ENCODE data around the gene TNFRSF11A.

The TNFRSF11A gene

DNA sequence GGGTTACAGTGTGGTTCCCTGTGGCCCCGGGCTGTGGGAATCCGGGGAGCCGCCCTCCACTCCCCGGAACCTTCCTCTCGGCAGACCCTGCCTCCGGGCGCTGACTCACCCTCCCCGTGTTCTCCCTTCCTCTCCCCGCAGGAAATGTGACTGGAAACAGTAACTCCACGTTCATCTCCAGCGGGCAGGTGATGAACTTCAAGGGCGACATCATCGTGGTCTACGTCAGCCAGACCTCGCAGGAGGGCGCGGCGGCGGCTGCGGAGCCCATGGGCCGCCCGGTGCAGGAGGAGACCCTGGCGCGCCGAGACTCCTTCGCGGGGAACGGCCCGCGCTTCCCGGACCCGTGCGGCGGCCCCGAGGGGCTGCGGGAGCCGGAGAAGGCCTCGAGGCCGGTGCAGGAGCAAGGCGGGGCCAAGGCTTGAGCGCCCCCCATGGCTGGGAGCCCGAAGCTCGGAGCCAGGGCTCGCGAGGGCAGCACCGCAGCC, 59.5 kb downstream of the TNFRSF11A start:
- peak; percentile 30 for DNase-seq (ENCODE audit: low read depth)

DNA sequence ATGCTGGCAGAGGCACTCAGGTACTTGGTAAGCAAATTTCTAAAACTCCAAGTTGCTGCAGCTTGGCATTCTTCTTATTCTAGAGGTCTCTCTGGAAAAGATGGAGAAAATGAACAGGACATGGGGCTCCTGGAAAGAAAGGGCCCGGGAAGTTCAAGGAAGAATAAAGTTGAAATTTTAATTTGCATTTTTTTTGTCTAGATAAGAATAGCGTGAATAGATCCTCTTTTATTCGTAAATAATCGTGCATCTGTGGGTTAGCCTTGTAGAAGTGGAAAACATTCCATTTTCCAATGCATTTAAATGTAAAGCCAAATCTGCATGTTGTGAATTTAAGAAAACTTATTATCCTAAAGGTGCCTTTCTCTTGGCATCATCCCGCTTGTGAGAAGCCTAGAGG, 61.0 kb downstream of the TNFRSF11A start:
- no peak for DNase-seq (ENCODE audit: low read depth)

DNA sequence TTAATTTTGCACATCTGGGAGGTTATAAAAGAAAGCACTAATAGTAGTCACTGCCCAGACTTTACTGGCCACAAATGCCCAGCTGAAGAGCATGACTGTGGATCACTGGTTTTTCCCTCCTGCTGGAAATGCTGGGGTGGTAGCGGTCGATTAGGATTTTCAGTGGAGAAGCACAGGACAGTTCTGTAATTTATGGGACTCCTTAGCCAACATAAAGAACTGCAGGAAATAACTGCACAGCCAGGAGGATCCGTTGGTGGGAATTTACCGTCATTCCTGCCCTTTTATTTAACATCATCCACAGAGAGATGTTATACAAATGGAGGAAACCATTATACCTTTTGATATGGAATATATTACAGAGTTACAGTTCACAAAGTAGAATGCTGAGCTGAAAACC, 61.5 kb downstream of the TNFRSF11A start:
- no peak for DNase-seq (ENCODE audit: low read depth)

DNA sequence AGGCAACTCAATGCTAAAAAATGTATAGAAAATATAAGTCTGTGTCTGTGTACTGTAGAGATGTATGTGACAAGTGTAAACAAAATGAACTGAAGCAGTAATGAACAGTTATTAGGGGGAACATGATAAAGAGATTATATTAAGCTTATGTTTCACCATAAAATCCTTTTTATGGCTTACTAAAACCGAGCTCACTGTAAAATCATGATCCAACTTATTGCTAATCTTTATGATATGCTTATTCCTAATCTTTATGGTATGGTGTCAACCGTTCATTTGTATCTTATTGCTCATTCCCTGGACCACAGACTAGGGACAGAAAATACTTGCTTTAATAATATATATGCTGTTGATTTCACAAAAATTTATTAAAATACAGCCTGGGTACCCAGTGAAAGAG, 62.1 kb downstream of the TNFRSF11A start:
- no peak for DNase-seq (ENCODE audit: low read depth)

DNA sequence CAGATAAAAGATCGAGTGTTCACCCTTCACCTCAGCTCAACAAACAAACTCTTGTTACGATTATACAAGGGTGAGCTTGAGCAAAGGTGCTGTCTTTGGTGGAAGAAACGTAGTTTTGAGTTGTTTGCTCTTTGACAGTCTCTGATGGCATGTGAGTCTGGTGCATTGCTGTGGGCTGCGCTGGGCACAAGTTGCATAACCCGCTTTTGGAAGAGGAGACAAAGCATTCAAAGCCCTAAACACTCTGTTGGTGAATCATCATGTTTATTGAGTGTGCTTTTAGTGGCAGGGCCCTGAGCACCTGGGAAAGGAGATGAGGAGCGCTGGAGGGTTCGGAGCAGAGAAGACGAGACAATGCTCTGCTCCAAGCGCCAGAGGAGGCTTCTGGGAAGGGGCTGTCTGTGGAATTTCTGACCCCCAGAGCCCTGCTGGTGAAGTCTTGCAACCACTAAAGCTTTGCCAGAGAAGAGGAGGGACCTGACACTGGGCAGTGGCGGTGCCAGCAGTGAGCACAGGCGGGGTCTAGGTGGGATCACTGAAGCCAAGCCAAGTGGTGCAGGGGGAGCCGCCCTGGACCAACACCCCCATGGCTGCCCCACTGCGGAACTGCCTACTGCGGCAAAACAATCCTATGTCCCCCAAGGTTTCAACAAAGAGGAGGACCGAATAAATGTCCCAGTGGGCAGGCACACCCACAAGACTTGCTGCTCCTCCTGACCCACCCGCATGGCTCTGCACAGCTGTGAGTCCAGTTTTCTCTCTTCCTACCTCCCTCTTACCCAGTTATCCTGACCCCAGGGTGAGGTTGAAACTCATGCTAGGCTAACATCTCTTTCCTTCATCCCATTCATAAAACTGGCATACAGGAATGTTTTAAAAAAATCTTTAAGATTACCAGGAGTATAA, 64.0 kb downstream of the TNFRSF11A start:
- DNase-seq (ENCODE audit: low read depth): no peak

DNA sequence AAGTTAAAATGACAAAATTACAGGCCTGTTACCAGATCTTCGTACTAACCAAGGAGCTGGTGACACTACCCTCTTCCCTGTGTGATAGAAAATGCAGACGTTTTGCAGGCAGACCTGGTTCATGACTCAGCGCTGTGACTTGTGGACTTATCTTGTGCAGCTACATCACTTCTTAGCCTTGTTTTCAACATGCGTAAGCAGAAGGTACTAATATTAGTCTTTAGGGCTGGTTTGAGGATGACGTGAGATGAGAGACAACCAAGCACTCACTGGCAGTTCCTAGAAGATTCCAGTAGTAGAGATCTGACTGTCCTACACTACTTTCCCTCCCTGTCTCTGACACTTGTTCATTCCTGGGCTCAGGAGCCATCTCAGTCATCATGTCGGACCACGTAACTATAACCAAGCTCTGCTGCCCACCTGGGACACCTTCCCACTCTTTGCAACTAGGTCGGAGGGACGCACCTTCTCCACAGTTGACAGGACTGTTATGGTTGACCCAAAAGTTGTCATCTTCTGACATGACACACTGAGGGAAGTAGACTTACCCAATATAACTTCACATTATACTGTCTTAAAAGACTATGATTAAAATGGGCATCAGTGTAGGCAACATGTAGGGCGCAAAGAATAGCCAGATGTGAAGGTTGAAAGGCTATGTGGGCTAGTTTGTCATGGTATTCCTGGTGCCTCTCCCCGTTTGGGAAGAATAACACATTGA, 64.8 kb downstream of the TNFRSF11A start:
- no peak for DNase-seq (ENCODE audit: low read depth)

DNA sequence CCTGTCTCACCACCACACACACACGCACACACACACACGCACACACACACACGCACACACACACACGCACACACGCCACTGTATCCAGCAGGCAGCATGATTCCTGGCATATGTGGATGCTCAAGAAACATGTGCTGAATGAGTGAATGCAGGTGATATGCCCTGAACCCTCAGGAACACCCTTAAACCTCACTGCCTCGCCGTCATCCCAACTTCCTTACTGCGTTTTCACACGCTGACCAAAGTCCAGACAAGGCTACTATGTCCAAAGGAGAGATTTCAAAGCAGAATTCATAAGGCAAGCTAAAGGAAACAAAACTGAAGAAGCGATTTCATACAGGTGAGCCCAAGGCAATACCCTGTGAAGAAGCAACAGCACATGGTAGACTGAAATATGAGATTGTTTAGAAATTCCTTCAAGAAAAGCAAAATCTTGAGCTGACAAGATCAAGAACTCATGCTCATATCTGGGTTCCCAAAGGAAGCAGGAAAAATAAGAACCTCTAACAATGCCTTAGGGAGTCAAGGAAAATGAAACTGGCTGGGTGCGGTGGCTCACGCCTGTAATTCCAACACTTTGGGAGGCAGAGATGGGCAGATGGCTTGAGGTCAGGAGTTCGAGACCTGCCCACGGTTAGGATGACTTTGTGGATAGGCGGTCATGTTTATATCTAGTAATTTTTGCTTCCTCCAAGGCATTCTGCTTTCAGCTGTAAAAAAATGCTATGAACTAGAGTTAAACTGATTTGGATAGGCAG, 69.1 kb downstream of the TNFRSF11A start:
- DNase-seq (ENCODE audit: low read depth): no peak

DNA sequence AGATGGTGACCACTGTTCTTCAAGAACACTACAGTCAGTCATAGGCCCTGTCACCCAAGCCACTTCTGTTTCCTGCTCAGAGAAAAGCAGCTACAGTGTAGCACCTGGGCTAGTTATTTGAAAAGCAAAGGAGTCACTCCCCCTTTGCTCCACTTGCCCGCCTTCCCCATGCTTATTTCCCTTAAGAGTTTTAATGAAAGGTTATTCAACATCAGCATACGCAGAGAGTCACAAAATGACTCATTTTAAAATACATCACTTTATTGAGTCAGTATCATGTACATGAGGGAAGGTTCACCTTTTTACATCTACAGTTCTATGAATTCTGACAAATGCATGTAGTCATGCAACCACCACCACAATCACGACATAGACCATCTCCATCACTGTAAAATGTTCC, 71.3 kb downstream of the TNFRSF11A start:
- peak; percentile 17 for DNase-seq (ENCODE audit: low read depth)

DNA sequence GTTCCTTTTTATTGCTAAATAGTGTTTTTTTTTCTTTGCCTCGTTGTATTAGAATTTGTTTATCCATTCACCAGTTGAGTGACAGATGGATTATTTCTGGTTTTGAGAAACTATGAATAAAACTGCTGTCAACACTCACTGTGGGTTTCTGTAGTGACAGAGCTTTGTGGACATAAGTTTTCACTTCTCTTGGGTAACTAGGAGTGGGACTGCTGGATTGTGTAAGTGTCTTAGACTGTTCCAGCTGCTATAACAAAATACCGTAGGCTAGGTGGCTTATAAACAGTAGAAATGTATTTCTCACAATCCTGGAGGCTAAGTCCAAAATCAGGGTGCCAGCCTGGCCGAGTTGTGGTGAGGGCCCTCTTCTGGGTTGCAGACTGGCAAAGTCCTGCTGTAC, 71.9 kb downstream of the TNFRSF11A start:
- DNase-seq (ENCODE audit: low read depth): no peak

DNA sequence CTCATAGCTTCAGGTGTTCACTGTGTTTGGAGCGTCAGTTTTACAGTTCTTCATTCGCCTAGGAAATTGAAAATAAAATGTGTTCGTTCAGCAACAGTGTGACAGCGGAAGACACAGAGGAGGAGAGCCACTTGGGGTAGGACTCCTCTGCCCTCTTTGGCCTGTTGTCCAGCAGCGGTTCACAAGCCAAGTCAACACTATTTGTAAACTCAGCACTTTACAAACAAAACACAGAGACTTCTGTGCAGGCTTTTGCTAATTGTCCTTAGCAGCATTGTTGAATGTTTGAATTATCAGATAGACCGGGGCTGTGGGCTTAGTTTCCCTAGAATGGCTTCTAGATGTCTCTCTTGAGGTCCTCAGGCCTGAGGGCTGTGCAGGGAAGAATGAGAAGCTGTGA, 73.2 kb downstream of the TNFRSF11A start:
- DNase-seq (ENCODE audit: low read depth): no peak

DNA sequence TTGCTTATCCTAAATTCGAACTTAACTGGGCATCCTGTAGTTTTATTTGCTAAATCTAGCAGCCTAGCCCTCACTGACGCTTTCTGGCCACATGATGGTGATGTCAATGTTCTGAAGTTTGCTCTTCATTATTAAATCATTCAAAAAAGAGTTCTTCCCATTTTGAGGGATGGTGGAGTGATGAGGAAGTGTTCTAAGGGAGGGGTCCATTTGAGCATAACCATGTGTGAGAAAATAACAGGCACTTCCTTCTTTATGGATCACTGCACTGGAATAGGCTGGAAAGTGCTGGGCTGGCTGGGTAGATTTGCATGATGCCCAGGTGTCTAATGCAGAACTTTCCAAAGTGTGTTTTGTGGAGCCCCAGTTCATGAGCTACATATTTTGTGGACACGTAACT, 74.2 kb downstream of the TNFRSF11A start:
- DNase-seq (ENCODE audit: low read depth): no peak

DNA sequence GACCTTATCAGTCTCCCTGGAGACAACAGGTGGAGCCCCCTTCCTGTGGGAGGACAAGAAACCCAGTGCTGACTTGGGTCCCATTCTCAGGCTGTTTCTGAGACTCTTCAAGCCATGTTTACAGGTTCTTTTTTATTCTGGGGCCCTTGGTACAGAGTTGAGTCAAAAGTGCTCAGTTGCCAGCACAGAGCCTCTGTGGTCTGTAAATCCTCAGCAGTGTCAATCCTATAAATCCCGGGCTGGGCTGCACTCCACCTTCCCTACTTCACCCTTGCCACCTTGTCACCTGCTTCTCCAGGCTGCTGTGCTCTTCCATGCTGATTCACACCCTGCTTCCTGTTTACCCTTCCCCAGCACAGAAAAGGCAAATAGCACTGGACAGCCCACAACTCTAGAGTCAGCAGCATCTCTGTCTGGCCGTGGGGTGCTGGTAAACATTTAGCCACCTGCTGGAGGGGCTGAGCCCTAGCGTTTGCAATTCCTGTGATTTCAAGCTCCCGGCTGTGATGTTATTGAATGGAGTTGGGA, 74.7 kb downstream of the TNFRSF11A start:
- DNase-seq (ENCODE audit: low read depth): peak; percentile 58

DNA sequence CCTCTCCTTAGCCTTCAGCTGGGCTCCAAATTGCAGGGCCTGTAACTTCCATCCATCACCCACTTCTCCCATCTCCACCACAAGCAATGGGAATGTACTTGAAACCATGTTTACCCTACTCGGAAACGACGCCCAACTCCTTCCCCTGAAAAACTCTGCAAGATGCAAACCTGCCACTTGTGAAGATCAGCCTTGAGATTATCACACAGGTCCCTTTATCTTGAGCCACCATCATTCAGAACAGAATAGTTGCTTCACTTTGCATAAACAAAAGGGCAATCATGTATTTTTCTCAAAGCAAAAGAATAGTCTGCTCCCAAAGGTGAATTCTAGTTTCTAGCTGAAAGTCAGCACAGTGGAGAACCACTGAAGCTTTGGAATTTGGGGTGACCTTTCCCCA, 75.8 kb downstream of the TNFRSF11A start:
- DNase-seq (ENCODE audit: low read depth): no peak

DNA sequence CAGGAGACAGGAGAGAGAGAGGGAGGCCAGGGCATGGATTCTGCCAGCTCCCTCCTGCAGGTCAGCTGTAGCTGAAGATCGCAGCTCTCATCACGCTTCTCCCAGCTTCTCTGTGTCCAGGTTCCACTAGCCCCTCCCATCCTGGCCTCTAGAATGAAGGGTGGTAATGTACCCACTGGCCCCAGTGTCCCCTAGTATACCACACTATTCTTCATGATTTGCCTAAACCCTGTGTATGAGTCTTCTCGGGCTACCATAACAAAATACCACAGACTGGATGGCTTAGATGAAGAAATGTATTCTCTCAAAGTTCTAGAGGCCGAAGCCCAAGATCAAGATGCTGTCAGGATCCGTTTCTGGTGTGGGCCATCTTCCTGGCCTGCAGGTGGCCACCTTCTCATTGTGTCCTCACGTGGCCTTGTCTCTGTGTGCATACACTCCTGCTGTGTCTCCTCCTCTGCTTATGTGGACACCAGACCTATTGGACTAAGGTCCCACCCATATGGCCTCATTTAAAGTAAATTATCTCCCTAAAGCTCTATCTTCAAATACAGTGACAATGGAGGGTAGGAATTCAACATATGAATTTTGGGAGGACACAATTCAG, 77.3 kb downstream of the TNFRSF11A start:
- no peak for DNase-seq (ENCODE audit: low read depth)

DNA sequence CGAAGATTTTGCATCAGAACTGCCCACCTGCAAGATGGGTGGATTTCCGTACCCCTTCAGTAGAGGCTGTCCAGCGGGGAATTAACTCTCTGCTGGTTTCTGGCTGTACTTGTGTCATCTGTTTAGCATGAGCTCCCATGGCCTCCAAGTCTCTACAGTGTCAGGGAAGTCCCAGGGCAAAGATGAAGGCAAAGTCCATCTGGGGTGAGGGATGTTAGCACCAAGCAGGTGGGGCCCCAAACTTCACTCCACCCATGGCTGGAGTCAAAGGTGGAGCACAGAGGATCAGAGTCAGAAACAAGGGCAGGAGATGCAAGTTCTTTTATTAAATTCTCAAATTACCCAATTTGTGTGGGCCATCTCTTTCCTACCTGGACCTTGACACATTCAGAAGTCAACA, 78.0 kb downstream of the TNFRSF11A start:
- DNase-seq (ENCODE audit: low read depth): no peak

DNA sequence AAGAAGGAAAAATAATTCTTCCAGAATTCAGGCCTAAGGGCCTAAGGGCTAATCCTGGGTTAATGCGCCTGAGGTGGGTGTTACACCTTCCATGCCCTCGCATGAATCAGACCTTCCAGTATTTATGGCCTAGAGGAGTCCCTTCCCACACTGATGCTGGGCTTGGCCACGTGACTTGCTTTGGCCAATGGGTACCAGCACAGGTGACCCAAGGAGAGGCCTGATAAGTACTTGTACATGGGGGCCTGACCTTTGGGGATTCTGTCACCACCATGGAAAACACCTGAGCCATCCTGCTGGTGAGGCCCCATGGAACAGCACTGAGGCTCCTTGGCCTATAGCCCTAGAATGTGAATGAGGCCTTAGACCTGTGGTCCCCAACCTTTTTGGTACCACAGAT, 79.8 kb downstream of the TNFRSF11A start:
- DNase-seq (ENCODE audit: low read depth): no peak

DNA sequence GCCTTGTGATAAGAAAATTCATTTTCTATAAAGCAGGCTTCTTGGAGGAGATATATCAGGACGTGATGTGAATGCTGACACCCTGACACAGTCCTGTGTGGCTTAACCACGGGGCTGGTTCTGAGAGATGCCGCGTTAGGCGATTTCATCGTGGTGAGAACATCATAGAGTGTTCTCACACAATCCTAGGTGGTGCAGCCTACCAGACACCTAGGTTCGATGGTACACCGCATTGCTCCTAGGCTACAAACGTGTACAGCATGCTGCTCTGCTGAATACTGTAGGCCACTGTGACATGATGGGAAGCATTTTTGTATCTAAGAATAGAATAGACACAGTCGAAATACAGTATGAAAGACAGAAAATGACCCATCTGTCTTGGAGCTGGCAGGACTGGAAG, 82.5 kb downstream of the TNFRSF11A start:
- no peak for DNase-seq (ENCODE audit: low read depth)

DNA sequence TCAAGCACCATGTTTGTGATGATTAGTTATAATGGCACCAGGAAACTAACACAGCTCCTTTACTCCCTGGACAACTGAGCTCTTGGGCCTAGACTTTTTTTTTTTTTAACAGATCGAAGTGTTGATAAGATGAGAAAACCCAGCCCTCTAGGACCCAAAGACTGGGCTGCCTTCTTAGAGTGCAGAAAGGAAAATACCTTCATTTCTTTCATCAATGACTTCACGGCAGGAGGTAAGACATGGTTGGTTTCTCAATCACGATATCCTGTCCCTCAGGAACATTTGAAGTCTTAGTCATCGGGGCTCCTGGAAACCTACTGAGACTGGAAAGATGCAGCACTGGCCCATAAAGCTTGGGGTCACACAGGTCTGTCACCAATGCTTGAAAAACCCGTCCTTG, 84.7 kb downstream of the TNFRSF11A start:
- DNase-seq (ENCODE audit: low read depth): no peak

DNA sequence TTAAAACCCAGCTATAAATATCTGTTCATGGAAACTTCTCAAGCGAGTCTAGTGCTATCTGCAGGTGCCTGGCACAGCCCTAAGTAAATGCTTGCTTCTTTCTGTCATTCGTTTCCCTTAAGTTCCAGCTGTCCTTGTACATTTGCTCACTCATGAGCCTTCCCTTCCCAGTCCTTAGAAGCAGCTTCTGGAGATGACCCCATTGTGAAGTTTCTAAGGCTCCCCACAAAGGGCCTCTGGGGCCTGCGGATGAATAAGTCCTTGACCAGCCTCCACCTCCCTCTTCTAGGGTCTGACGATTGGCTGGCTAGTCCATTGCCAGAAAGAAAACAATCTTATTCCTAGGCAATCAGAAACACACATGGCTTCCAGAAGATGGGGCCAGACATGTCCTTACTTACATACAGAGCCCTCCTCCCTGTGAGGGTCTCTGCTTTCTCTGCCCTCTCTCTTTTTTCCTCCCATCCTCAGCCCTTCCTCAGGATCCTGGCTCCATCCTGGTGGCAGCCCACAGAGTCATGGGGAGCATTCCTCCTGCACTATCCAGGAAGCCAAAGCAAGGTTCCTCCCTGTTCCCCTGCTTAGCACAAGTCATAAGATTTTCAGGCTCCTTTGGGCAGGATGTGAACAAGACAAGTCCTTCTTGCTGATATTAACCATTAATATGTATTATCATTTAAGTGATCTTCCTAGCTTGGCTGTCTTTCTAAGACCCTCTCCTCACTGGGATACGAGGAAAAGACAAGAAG, 87.3 kb downstream of the TNFRSF11A start:
- DNase-seq (ENCODE audit: low read depth): no peak

DNA sequence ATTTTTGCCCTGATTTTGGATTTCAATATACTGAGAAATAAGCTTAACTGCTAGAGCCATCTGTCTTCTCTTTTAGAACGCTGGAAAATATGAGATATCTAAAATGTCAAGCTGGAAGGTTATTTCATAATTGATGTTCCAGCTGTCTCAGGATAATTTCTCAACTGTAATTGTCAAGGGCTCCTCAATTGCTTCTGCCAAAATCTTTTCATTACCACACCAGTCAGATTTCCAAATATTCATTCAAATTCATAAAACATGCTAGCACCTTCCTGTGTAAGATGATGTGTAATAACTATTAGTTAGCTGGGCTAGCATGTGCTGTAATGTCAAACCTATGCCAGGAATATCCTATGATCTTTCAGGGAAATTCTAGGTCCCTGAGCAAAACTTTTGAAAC, 88.1 kb downstream of the TNFRSF11A start:
- no peak for DNase-seq (ENCODE audit: low read depth)

DNA sequence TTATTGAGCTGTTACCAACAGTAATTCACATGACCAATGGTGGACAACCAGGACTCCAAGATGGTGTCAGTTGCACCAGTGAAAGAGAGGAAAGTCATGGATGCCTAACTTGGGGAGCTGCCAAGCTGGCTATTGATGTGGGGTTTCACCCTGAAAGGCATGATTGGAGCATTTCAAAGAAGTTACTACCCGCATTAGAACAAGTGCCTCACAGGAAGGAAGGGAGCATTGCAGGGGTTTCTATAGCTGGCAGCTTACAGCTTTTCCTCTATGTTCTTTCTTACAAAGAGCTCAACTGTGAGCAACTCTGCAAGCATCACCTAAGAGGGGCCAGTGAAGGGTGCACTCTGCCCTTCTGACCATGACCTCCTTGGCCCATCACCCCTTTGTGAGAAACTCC, 93.1 kb downstream of the TNFRSF11A start:
- no peak for DNase-seq (ENCODE audit: low read depth)
